ENCODE data around the gene ZNF580.

The ZNF580 gene

DNA sequence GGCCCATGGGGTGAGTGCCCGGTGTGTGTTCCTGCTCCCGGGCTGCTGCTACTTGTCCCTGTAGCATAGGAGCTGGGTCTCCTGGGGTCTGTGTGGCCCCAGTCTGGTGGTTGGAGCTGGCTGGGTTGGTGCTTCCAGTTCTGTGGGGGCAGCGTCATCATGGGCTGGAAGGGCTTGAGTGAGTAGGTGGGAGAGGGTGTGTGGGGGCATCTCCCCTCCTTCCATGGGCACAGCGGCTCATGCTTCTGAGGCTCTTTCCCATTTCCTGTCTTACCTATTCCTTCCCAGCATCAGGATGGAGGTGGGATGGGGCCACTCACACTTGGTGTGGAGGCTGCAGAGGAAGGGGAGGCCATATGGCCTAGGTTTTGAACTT, 26.2 kb downstream of the ZNF580 start:
- Histone ChIP-seq H3K27me3 (ENCODE audit: control insufficient read depth, insufficient read depth, low read length) (no peaks in the 10 kb centered on the region), H3K9me3 (ENCODE audit: control insufficient read depth, low read length) (no peaks in the 10 kb centered on the region), H3K9ac (ENCODE audit: low read length) (peak overlapping the region; percentile 28), H3K4me1 (ENCODE audit: control insufficient read depth, insufficient read depth, low read length) (peaks cover 23% of the 10 kb centered on the region), H3K36me3 (ENCODE audit: control insufficient read depth, insufficient read depth, low read length) (peaks cover 39% of the 10 kb centered on the region), H3K4me3 (ENCODE audit: low read length) (no peak overlapping the region)

DNA sequence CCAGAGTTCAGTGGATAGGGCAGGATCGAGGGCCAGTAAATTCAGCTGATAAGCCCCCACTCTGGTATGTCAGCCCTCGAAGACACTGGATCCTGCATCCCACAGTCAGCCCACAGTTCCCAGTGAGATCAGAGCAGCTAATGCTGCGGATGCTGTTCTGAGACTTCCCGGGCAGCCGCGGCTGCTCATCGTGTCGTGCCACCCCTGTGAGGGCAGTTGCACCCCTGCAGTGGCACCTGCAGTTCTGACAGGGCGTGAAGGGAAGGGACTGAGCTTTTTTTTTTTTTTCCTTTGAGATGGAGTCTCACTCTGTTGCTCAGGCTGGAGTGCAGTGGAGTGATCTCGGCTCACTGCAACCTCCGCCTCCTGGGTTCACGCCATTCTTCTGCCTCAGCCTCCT, 26.7 kb downstream of the ZNF580 start:
- no peaks in the 10 kb centered on the region for H3K27me3 ChIP-seq (ENCODE audit: control insufficient read depth, insufficient read depth, low read length)
- no peak overlapping the region for H3K4me3 ChIP-seq (ENCODE audit: low read length)
- peaks cover 39% of the 10 kb centered on the region for H3K36me3 ChIP-seq (ENCODE audit: control insufficient read depth, insufficient read depth, low read length)
- peak overlapping the region; percentile 28 for H3K9ac ChIP-seq (ENCODE audit: low read length)
- peaks cover 23% of the 10 kb centered on the region for H3K4me1 ChIP-seq (ENCODE audit: control insufficient read depth, insufficient read depth, low read length)
- no peaks in the 10 kb centered on the region for H3K9me3 ChIP-seq (ENCODE audit: control insufficient read depth, low read length)

DNA sequence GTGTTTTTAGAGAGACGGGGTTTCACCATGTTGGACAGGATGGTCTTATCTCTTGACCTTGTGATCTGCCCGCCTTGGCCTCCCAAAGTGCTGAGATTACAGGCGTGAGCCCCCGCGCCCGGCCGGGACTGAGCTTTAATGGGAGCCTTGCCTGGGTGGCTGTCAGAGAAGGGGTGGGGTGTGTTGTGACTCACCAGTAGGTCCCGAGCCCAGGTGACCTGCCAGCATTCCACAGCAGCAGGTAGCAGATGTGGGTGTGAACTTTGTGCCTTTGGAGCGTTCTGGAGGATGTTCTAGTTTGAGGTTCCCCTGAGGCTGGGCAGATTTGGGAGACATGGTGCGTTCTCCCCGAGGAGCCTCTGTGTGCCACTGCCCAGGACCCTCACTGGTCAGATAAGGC, 27.2 kb downstream of the ZNF580 start:
- no peaks in the 10 kb centered on the region for H3K9me3 ChIP-seq (ENCODE audit: control insufficient read depth, low read length)
- H3K36me3 ChIP-seq (ENCODE audit: control insufficient read depth, insufficient read depth, low read length), result peaks cover 36% of the 10 kb centered on the region
- peaks cover 23% of the 10 kb centered on the region for H3K4me1 ChIP-seq (ENCODE audit: control insufficient read depth, insufficient read depth, low read length)

DNA sequence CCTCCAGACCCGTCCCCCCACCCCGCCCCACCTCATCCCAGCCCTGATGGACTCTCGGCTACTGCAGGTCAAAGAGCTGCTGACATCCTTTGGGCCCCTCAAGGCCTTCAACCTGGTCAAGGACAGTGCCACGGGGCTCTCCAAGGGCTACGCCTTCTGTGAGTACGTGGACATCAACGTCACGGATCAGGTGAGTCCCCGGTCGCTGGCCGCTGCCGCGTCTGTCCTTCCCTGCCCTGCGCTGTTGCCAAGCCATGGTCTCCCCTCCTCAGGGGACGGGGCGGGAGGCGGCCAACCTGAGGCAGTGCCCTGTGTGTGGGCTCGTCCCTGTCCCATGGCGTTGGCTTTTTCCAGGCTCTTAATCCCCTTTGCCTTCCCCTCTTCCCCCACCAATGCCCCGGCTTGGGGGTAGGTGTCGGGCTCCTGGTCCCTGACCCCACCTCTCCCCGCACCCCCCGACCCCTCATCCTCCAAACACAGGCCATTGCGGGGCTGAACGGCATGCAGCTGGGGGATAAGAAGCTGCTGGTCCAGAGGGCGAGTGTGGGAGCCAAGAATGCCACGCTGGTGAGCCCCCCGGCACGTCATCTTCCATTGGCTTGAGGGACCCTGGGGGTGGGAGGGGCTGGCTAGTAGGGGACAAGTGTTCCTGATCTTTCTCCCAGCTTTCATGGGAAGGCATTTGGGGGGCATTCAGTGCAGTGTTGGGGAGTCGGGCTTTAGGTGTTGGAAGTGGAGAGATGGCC, 28.0 kb downstream of the ZNF580 start:
- Histone ChIP-seq H3K9me3 (ENCODE audit: control insufficient read depth, low read length) (no peaks in the 10 kb centered on the region), H3K36me3 (ENCODE audit: control insufficient read depth, insufficient read depth, low read length) (peaks cover 28% of the 10 kb centered on the region), H3K9ac (ENCODE audit: low read length) (no peak overlapping the region), H3K4me3 (ENCODE audit: low read length) (no peak overlapping the region), H3K4me1 (ENCODE audit: control insufficient read depth, insufficient read depth, low read length) (peaks cover 23% of the 10 kb centered on the region), H3K27me3 (ENCODE audit: control insufficient read depth, insufficient read depth, low read length) (no peaks in the 10 kb centered on the region)

More for the DNA sequence above, 27.2 kb downstream of the ZNF580 start:
- Histone ChIP-seq H3K9ac (ENCODE audit: low read length) (no peak overlapping the region), H3K27me3 (ENCODE audit: control insufficient read depth, insufficient read depth, low read length) (no peaks in the 10 kb centered on the region), H3K4me3 (ENCODE audit: low read length) (no peak overlapping the region)

DNA sequence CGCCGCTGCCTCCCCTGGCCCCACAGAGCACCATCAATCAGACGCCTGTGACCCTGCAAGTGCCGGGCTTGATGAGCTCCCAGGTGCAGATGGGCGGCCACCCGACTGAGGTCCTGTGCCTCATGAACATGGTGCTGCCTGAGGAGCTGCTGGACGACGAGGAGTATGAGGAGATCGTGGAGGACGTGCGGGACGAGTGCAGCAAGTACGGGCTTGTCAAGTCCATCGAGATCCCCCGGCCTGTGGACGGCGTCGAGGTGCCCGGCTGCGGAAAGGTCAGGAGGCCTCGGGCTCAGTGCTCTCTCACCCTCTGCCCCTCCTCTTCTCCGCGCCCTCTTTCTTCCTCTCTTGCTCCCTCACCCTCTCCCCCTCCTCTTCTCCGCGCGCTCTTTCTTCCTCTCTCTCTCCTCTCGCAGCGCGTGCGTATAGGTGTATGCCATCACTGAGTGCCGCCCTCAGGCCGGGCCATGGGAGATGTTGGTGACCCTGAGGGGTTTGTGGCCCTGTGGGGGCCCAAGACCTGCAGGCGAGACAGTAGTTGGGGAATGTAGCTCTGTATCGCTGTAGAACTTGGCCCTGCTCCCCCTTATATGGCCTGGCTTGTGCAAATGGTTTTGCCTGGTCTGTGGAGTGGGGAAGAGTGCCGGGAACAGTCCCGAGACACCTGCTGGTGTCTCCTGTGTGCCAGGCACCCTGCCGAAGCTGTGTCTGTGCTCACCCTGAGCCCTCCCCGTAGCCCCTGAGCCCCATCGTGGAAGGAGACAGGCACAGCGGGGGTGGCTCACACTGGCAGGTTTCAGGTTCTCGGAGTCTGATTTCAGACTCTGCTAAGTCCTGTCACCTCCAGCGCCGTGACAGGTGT, 28.8 kb downstream of the ZNF580 start:
- peaks cover 25% of the 10 kb centered on the region for H3K36me3 ChIP-seq (ENCODE audit: control insufficient read depth, insufficient read depth, low read length)

DNA sequence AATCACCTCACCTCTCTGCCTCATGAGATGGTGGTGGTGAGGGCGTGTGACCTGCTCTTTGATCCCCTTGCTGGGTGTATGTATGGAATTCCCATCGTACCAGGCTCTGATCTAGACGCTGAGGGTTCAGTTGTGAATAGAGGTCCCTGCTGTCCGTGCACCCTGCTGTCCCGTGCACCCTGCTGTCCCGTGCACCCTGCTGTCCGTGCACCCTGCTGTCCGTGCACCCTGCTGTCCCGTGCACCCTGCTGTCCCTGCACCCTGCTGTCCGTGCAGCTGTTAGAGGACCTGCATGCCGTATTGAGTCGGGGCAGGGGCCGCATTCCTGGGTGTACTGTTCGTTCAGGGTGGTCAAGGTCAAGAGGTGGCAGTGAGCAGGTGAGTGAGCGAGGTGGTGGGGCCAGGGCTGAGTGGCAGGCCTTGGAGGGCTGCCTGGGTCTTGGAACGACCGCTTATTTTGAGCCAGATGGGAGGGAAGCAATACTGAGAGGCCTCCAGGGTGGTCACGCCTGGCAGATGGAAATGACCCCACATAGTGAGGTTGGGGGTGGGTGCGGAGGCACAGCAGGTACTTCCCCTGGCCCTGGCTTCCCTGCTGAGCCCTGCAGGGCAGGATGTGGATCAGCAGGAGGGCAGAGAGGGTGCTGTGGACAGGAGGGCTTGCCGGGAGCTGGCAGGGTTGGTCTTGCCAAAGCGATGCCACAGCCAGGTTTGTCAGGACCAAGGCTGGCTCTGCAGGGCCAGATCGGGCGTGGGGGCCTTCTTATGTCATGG, 29.7 kb downstream of the ZNF580 start:
- Histone ChIP-seq H3K9me3 (ENCODE audit: control insufficient read depth, low read length) (no peaks in the 10 kb centered on the region), H3K4me1 (ENCODE audit: control insufficient read depth, insufficient read depth, low read length) (peaks cover 23% of the 10 kb centered on the region), H3K36me3 (ENCODE audit: control insufficient read depth, insufficient read depth, low read length) (peaks cover 25% of the 10 kb centered on the region), H3K4me3 (ENCODE audit: low read length) (no peak overlapping the region), H3K27me3 (ENCODE audit: control insufficient read depth, insufficient read depth, low read length) (no peaks in the 10 kb centered on the region), H3K9ac (ENCODE audit: low read length) (no peak overlapping the region)

More for the DNA sequence above, 28.8 kb downstream of the ZNF580 start:
- peaks cover 23% of the 10 kb centered on the region for H3K4me1 ChIP-seq (ENCODE audit: control insufficient read depth, insufficient read depth, low read length)
- no peak overlapping the region for H3K9ac ChIP-seq (ENCODE audit: low read length)
- H3K4me3 ChIP-seq (ENCODE audit: low read length), result no peak overlapping the region
- no peaks in the 10 kb centered on the region for H3K27me3 ChIP-seq (ENCODE audit: control insufficient read depth, insufficient read depth, low read length)
- H3K9me3 ChIP-seq (ENCODE audit: control insufficient read depth, low read length), result no peaks in the 10 kb centered on the region

DNA sequence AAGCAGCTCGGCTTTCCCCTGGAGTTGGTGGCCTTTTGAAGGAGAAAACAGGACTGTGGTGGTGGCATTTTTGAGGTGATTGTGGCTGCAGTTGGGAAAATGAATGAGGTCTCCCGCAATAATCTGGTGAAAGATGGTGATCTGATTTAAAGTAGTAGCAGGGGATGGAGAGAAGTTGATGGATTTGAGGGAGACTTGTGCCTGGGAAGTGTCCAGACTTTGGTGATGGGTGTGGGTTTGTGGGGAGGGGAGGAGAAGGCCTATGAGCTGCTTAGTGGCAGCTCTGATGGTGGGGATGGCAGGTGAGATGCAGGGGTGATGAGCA, 30.2 kb downstream of the ZNF580 start:
- Histone ChIP-seq H3K9ac (ENCODE audit: low read length) (no peak overlapping the region), H3K36me3 (ENCODE audit: control insufficient read depth, insufficient read depth, low read length) (peaks cover 23% of the 10 kb centered on the region)

DNA sequence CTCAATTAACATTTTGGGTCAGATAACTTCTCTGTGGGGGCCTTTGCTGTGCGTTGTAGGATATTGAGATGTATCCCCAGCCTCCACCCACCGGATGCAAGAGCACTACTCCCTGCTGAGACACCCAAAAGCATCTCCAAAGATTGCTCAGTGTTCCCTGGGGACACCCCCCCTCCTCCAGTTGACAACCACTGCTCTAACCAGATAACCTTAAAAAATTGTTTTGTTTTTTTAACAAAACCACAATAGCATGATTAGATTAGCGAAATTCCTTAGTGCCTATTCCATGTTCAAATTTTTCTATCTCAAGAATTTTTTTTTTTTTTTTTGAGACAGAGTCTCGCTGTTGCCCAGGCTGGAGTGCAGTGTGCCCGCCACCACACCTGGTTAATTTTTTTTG, 31.6 kb downstream of the ZNF580 start:
- Histone ChIP-seq H3K9me3 (ENCODE audit: control insufficient read depth, low read length) (no peaks in the 10 kb centered on the region), H3K27me3 (ENCODE audit: control insufficient read depth, insufficient read depth, low read length) (no peaks in the 10 kb centered on the region), H3K9ac (ENCODE audit: low read length) (no peak overlapping the region), H3K4me1 (ENCODE audit: control insufficient read depth, insufficient read depth, low read length) (peaks cover 23% of the 10 kb centered on the region), H3K36me3 (ENCODE audit: control insufficient read depth, insufficient read depth, low read length) (peaks cover 14% of the 10 kb centered on the region), H3K4me3 (ENCODE audit: low read length) (no peak overlapping the region)

More for the DNA sequence above, 30.2 kb downstream of the ZNF580 start:
- Histone ChIP-seq H3K4me3 (ENCODE audit: low read length) (no peak overlapping the region), H3K4me1 (ENCODE audit: control insufficient read depth, insufficient read depth, low read length) (peaks cover 23% of the 10 kb centered on the region), H3K9me3 (ENCODE audit: control insufficient read depth, low read length) (no peaks in the 10 kb centered on the region), H3K27me3 (ENCODE audit: control insufficient read depth, insufficient read depth, low read length) (no peaks in the 10 kb centered on the region)

DNA sequence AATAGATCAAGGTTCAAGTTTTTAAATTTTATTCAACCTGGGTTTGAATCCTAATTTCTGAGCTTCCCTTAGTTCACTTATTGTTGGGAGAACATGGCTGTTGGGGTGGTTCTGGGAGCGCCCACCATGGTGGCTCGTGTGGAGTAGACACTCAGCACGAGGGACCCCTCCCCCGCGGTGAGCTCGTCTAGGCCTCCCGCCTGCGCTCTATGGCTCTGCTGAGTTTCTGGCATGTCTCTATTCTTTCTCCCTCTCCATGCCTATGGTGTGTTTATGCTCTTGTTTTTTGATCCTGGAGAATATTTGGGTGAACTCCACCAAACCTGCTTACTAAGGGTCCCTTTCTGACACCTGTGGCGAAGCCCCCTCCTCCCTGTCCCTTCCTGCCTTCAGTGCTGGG, 32.7 kb downstream of the ZNF580 start:
- peaks cover 23% of the 10 kb centered on the region for H3K4me1 ChIP-seq (ENCODE audit: control insufficient read depth, insufficient read depth, low read length)
- no peak overlapping the region for H3K9ac ChIP-seq (ENCODE audit: low read length)
- H3K36me3 ChIP-seq (ENCODE audit: control insufficient read depth, insufficient read depth, low read length), result peaks cover 12% of the 10 kb centered on the region

DNA sequence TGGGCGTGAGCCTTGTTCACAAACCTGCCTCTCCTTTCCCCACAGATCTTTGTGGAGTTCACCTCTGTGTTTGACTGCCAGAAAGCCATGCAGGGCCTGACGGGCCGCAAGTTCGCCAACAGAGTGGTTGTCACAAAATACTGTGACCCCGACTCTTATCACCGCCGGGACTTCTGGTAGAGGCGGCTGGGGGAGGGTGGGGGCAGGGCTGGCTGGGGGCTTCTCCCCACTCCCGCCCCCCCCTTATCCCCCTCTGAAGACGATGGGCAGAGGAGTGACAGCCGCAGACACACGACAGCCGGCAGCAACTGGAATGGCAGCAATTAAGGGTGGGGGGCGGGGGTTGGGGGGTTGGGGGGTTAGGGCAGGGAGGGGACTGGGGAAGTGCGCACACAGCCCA, 33.1 kb downstream of the ZNF580 start:
- Histone ChIP-seq H3K36me3 (ENCODE audit: control insufficient read depth, insufficient read depth, low read length) (peaks cover 12% of the 10 kb centered on the region), H3K9ac (ENCODE audit: low read length) (no peak overlapping the region), H3K27me3 (ENCODE audit: control insufficient read depth, insufficient read depth, low read length) (no peaks in the 10 kb centered on the region), H3K4me3 (ENCODE audit: low read length) (no peak overlapping the region), H3K9me3 (ENCODE audit: control insufficient read depth, low read length) (no peaks in the 10 kb centered on the region), H3K4me1 (ENCODE audit: control insufficient read depth, insufficient read depth, low read length) (peaks cover 22% of the 10 kb centered on the region)

More for the DNA sequence above, 32.7 kb downstream of the ZNF580 start:
- no peaks in the 10 kb centered on the region for H3K9me3 ChIP-seq (ENCODE audit: control insufficient read depth, low read length)
- H3K27me3 ChIP-seq (ENCODE audit: control insufficient read depth, insufficient read depth, low read length), result no peaks in the 10 kb centered on the region
- H3K4me3 ChIP-seq (ENCODE audit: low read length), result no peak overlapping the region

DNA sequence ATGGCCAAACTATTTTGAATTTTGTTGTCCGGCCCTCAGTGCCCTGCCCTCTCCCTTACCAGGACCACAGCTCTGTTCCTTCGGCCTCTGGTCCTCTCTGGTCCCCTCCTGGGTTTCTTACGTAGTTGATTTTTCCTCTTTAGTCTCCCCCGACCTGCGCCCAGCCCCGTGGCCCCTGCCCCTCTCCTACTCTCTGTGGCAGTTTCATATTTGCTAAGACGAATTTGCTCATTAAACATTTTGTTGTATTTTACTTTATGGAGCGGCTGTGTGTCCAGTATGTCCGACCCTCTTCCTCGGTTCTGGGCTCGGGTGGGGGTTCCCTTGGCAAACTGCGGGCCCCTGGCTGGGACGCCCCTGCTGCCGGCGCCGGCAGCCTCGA, 33.6 kb downstream of the ZNF580 start:
- Histone ChIP-seq H3K9ac (ENCODE audit: low read length) (peak overlapping the region; percentile 91), H3K9me3 (ENCODE audit: control insufficient read depth, low read length) (no peaks in the 10 kb centered on the region), H3K27me3 (ENCODE audit: control insufficient read depth, insufficient read depth, low read length) (no peaks in the 10 kb centered on the region), H3K4me3 (ENCODE audit: low read length) (no peak overlapping the region), H3K4me1 (ENCODE audit: control insufficient read depth, insufficient read depth, low read length) (peaks cover 28% of the 10 kb centered on the region), H3K36me3 (ENCODE audit: control insufficient read depth, insufficient read depth, low read length) (peaks cover 12% of the 10 kb centered on the region)

Data from mucosa of stomach (tissue), 1 donor.